ENCODE data around the gene DHX8.

Gene DHX8

DNA sequence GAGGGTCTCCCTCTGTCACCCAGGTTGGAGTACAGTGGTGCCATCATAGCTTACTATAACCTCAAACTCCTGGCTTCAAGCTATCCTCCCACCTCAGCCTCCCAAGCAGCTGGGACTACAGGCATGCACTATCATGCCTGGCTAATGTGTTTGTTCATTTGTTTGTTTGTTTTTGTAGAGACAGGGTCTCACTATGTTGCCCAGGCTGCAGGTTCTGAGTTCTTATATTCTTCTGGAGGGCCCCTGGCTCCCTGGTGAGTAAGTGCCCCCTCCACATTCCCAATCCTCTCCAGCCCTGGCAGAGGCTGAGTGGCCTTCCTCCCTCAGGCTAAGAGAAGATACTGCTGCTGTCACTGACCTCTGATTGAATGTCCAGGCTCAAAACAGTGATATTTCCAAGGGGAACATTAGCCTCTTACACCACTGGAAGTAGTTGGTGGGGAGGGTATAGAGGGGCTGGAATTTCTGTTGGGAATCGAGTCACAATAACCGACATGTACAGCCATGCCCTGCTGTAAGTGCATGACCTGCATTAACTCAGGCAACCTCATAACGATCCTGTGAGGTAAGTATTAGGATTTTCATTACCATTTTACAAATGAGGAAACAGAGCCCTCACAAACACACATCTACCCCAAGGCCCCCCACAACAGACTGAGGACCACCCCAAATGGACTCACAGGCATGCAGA lies 65.1 kb downstream of the DHX8 start:
- no peak for DNase-seq

DNA sequence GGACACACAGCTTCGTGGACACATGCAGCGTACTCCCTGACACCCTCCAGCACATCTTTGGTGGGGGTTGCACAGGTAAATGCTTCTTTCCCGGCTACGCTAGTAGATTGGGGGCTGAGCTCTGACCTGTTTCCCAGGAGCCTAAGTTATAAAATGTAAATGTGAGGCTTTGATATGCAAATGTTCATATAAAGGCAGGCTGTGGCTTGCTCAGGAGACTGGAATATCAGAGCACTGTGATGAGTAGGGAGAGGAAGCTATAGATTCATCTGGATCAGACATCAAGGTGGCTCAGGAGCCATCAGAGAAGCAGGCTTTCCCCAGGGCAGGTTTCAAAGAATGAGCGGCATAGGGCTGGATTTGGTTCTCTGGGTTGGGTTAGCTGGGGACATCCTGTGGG lies 65.7 kb downstream of the DHX8 start:
- no peak for DNase-seq

DNA sequence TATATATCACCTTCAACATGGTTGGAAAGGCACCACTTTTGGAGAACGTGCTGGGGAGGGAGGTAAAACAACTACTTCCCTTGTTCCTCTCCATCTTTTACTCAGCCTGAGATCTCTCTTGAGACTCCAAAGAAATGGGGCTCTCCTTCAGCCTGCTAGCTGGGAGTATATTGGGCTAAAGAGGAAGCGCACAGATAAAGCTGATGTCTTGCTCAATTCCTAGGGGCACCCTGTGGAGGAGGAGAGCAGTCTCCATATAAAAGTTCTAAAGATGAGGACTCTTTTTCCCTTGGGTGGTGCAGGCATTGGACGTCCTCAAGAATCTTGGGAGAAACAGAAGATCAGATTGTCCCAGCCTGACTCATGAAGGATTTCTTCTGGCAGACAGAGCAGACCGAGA lies 67.0 kb downstream of the DHX8 start:
- no peak for DNase-seq

DNA sequence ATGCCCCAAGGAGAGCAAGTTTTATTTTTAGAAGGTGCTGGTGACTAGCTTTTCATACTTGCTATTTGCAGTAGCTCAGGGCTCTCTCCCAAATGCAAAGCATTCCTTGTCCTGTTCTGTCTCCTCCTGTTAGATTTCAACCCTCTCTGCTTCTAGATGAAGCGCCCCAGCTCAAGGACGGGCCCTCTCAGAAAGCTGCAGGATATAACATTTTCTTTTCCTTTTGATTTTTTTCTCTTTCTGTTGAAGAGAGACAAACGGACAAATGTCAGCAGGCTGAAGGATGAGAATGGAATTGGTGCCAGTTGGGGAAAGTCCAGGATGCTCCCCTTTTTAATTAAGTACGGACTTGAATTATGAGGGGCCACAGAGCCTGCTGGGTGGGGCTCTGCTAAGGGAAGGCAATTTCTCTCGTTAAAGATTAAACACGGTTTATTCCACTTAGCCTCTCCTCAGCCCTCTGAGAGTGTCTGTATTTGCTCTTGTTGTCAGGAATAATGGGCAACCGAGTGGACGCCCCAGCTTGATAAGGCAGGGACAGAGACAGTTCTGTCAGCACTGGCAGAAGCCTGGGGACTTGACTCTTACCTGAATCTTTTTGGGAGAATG lies 68.6 kb downstream of the DHX8 start:
- no peak for DNase-seq

DNA sequence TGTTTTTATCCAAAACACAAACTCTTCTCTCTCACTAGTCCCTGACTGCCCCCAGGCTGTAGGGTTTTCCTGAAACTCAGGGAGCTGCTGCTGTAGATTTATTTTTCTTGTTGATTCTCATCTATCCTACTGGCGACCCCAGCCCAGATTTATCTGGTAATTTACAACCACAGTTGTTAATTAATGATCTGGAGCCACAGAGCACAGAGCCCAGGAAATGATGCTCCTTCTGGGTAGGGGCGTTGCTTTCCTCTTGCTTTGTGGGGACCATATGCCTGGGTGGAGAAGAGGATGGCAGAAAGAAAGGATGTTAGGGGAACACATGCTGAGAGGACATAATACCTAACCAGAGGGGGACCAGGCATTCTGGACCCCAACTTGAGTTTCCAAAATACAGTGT lies 69.8 kb downstream of the DHX8 start:
- DNase-seq = no peak

DNA sequence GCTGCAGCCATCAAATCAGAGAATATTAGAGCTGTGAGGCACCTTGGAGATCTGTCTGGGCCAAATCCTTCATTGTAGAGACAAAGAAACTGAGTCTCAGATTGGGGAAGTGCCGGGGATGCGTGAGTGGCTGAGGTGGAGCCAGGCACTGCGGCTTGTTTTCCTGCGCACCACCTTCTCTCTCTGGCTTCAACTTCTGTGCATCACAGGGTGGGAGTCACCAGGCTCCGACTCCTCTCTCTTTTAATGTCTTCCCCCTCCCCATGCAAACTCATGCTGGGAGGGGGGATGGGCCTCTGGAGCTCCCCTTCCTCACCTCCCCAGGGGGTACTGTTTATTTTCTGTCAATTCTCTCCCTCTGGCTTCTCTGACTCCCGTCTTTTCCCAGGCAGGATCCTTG lies 71.1 kb downstream of the DHX8 start:
- no peak for DNase-seq

DNA sequence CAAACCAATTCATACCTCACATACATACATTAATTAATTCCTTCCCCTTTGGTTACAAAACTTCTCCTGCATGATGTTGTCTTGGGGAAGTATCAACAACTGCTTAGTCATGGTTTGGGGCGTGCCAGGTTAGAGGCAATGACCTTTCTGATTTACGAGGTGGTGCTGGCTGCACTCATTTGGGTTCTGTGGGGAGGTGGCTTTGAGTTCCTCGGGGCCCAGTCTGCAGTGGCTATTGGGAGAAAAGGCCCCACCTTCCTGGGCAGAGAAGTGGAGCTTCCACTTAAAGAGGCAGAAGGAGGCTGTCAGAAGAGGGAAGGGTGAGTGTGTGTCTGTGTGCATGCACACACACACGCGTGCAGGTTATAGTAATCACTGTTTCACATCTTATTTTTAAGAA lies 72.5 kb downstream of the DHX8 start:
- no peak for DNase-seq

DNA sequence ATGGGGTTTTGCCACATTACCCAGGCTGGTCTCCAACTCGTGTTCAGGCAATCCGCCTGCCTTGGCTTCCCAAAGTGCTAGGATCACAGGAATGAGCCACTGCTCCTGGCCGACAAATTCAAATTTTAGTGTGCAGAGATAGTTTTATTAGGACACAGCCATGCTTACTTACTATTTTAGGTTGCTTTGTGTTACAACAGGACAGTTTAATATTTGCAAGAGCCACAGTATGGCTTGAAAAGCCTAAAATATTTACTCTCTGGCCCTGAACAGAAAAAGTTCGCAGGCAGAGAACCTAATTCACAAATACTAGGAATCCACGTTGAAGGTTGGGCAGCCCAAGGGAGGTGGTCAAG lies 75.0 kb downstream of the DHX8 start:
- DNase-seq = no peak

DNA sequence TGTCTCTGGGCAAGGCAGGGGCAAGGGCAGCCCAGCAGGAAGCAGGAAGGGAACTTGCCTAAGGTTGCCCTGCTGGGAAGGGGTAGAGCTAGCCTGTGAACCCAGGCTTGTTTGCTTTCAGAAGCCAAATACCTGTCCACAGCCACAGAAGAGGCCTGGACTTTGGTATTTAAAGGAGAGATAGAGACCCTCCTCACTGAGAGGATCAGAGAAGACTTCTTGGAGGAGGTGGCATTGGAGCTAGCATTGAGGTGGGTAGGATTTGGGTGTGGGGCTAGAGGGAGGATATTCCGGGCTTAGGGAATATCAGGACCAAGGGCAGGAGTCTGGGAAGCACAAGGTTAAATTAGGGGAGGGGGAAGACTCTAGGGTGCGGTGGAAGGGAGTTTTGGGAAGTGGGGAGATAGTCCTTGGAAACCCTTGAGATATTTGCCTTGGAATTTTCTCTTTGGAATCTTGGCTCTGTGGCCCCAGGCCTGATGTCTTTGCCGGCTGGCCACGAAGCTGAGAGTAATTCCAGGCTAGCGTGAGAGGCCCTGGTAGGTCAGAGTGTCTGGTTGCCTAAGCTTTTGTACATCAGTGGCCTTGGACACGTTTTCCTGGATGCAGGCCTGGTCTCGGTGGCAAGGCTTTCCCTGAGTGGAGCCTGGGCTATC lies 75.5 kb downstream of the DHX8 start:
- DNase-seq = no peak

DNA sequence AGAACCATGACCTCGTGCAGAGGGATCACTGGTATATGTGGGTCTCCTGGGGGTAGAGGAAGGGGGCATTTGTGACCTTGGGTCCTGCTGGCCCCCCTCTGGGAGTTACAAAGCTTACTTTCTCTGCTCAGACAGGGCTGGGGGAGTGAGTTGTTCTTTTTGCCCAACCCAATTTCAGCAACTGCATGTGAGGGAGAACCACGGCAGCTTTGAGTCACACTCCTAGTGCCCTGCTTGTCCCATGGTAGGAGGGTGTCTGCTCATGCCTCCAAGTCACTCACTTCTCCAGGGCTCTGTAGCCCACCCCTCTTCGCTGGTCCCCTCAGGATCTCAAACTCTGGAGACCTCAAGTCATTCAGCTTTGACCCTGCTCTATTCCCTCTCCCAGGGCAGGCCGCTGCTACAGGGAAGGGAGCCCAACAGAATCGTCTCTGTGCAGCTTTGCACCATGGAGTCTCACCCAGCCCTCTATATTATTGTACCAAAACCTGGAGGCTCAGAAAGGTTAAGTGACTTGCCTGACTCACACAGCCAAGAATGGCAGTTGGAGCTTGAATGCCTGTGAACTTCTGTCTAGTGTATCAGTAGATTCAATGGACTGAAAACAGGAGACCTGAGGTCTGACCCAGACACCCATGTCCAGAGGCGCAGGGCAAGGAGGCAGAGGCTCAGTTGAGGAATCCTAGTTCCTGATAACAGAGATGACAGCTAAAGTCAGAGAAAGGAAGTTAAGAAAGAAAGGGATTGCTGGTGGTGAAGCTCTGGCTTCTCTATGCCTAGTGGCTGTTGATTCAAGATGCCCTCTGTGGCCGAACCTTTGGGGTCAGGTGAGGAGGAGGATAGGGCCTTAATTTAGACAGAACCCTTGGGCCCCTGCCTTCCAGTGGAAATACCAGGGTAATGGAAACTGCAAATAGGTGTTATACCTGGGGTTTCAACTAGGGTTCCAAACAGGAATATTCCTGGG lies 77.0 kb downstream of the DHX8 start:
- DNase-seq = no peak

DNA sequence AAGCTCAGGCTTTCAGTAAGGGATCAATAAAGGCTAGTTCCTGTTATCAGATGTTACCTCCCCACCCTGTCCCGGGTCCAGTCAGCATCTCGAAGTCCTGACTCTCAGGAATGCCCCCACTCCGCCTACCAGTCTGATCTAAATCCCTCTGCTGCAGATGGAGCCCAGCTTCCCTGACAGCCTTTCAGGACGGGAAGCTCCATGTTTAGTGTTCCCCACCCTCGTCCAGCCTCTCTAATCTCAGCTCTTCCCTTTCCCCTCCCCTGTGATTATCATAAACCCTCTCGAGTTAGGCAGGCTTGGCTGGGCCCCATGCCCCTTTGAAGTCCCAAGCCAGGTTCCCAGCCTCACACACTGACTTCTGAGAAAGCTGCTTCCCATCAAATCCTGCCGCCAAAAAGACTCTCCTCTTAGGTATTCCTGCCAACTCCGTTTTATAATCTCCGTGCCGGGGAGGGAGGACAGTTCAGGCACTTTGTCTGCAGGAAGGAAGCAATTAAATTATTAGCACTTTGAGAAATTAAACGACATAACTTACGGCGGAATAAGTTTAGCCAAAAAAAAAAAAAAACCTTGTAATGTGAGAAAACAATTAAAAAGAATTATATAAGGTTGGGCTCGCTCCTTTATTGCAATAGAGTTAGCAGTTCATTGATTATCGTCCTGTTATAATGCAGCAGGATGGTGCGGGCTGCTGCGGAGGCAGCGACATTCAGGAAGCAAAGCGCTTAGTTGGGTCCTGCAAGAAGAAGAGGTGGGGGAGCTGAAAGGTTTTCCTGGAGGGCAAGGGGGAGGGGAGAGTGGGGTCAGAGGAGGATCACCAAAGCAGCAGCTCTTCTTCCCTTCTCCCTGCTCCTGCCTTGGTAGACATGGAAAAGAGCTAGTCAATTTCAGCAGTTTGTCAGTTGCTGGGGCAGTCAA lies 79.2 kb downstream of the DHX8 start:
- DNase-seq = no peak

DNA sequence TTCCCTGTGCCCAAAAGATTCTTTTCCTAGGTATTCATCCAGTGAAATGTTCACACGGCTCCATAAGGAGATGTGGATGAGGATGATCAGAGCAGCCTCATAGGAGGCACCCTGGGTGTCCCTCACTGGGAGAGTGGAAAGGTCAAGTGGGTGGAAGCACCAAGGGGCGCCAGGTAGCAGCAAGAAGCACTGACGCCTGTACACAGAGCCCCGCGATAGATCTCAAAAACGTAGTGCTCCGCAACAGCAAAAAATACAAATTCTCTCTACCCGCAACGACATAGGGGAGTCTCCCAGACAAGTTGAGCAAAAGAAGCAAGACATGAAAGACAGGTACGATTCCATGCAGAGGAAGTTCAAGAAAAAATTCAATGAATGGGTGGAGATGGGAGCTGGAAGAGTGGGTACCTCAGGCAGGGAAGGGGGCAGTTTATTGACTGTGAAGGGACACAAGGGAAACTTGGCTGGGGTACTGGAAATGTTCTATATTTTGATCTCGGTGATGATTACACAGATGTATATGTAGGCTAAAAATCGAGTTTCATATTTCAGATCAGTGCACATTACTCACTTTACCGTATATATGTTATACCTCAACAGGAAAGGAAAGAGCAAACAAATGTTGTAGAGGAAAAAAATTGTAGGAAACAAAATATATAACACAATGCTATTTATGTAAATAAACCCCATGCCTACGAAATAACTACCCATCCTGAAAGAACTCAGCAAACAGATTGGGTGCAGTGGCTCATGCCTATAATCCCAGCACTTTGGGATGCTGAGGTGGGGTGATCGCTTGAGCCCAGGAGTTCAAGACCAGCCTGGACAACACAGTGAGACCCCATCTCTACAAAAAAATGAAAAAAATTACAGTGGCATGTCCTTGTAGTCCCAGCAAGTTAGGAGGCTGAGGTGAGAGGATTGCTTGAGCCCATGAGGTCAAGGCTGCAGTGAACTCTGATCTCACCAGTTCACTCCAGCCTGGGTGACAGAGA lies 80.1 kb downstream of the DHX8 start:
- no peak for DNase-seq

DNA sequence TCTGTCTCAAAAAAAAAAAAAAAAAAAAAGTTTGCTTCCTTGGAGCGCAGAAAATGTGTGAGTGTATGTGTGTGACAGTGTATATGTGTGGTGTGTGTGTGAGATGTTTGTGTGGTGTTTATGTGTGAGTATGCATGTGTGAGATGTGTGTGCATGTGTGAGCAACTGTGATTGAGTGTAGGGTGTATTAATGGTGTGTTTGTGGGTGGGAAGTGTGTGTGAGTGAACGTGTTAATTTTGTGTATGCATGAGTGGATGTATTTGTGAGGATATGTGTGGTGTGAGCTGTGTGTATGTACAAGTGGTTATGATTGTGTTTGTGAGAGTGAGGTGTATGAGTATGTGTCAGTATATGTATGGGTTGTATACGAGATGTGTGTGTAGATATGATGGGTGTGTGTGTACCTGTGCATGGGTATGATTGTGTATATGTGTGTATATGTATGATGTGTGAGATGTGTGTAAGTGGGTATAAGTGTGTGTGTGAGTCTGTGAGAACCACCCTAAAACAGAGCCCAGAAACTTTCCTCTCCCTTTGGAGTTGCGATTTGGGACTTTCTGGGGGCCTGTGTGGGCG lies 84.8 kb downstream of the DHX8 start:
- no peak for DNase-seq

DNA sequence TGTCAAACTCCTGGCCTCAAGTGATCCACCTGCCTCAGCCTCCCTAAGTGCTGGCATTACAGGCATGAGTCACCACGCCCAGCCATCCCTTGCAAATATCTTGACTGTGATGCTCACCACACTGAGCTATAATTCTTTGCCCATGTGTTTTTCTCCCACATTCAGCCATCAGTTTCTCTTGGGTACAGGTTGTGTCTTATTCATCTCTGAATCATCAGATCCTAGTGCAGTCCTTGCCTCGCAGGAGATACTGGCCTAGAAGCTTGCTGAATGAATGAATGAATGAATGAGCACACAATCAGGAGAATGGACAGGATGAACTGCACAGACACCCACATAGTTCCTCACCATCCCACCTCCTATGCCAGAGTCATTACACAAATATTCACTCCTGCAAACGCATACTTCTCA lies 86.7 kb downstream of the DHX8 start:
- no peak for DNase-seq

DNA sequence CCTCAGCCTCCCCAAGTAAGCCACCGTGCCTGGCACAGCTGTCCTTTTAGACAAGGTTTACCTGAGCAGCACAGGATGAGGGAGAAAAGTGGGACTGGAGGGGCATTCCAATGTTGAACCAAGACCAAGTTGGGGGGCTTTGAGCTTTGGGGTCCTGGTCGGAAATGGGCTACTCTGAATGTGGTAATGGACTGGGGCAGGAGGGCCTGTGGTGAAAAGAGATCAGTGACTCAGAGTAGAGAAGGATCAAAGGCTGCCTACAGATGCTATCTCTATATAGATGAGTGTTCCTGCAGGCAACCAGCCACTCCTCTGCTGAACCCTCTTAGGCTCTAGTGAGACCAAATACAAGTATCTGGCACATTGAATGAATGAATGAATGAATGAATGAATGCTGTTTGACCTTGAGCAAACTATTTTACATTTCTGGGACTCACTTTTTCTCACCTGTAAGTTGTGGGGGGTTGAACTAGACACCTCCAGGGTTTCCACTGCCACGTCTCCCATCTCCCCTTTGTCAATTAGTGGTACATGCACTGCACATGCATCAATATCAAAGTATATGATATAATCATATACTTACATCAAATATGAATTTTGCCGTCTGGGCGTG lies 88.7 kb downstream of the DHX8 start:
- DNase-seq = no peak

DNA sequence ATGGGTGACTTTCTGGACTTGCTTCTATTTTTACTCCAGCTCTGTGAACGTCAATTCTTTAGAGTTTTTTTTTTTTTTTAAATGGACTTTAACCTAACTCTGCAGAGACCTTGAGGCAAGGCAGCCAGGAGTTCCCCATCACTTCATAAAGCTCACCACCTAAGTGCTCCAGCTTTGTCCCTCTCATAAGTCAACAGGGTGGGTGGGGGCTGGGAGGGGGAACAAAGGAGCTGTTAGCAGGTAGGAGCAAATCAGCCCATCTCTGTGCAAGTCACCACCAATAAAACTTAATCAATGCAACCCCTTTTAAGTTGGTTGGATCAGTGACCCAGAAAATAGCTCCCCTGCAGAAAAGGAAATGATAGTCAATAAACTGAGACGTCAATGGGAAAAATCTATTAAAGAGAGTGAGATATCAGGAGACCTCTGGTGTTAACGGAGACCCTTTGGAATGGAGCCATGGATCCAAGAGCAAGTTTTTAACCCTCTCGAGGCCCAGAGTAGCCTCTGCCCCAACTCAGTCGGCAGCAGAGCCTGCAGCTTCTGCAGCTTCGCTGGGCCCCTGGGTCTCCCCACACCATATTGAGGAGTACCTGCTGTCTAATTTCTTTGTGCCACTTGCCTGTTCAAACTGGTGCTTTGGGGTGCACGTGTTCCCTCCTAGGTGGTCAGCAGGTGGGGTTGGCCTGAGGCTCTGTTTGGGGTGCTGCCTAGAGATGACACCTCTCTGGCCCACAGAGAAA lies 90.0 kb downstream of the DHX8 start:
- DNase-seq = no peak

DNA sequence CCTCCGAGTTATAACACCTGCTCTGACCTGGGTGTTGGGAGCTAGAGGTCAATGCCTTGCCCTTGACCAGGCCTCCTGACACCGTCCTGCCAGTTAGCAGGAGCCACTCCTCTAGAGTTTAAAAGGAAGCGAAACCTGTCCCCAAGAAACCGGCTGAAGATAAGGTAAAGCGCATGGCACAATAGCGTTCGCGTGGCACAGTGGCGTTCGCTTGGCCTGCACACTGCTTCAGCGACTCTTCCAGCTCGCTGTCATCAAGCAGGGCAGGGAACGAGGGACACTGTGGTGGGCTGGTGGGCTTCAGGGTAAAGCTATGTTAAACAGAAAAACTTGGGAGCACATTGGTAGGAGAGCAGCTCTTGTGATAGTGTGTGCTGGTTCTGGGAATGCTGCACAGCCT lies 90.6 kb downstream of the DHX8 start:
- DNase-seq = no peak

DNA sequence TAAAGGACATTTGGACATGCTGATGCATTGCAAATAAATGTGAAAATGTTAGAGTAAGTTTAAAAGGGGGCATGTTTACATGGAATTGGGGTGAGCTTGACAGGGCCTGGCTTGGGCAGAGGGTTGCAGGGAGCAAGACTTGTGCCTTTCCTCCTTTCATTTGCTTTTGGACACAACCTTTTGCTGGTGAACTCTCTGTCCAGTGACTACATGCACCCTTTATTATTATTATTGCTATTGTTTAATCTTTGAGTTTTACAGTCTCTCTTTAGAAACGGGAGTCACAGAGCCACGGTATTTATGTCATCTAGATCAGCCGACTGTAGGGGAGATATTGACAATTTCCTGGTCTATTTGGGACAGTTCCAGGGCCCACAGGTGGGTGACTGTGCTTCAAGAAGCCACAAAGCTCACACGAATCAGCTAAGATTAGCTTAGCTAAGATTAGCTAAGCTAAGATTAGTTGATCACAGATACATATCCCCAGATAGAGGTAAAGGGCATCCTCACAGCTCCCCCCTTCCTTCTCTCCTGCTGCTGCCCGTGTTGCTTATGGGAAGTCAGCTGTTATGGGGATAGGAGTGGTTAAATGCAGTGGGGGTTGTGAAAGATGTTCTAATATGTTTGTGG lies 91.2 kb downstream of the DHX8 start:
- DNase-seq = no peak

All from NCI-H1436 treated with DMSO at 0.1 percent for 48 hours (cell line).